Measurements from ENCODE around the gene TLX1.

Gene TLX1

GRCh38 chr10:101112799-101113594 lies 18.1 kb upstream of the TLX1 start:
- no peak for DNase-seq

- no peak for DNase-seq
Observed at GRCh38 chr10:101113890-101114403, 17.2 kb upstream of the TLX1 start.

- no peak for DNase-seq
Observed at GRCh38 chr10:101114646-101115045, 16.5 kb upstream of the TLX1 start.

GRCh38 chr10:101116754-101117153 lies 14.3 kb upstream of the TLX1 start:
- no peak for DNase-seq

GRCh38 chr10:101118031-101118430 lies 13.1 kb upstream of the TLX1 start:
- DNase-seq, result no peak

GRCh38 chr10:101120520-101120883 lies 10.6 kb upstream of the TLX1 start:
- DNase-seq, result no peak

GRCh38 chr10:101120884-101121653 lies 10.0 kb upstream of the TLX1 start:
- no peak for DNase-seq

GRCh38 chr10:101121654-101122031 lies 9.5 kb upstream of the TLX1 start:
- DNase-seq, result no peak

- no peak for DNase-seq
Observed at GRCh38 chr10:101122270-101123084, 8.6 kb upstream of the TLX1 start.

- no peak for DNase-seq
Observed at GRCh38 chr10:101123085-101123814, 7.8 kb upstream of the TLX1 start.

GRCh38 chr10:101123815-101124617 lies 7.1 kb upstream of the TLX1 start:
- DNase-seq, result no peak

GRCh38 chr10:101124933-101125332 lies 6.2 kb upstream of the TLX1 start:
- DNase-seq, result no peak

- DNase-seq, result no peak
Observed at GRCh38 chr10:101126684-101127628, 4.1 kb upstream of the TLX1 start.

GRCh38 chr10:101130141-101130540 lies 959 bp upstream of the TLX1 start:
- no peak for DNase-seq

GRCh38 chr10:101131962-101132635 lies 999 bp downstream of the TLX1 start:
- DNase-seq, result no peak

GRCh38 chr10:101132636-101133473 lies 1.8 kb downstream of the TLX1 start:
- no peak for DNase-seq

GRCh38 chr10:101133489-101134298 lies 2.6 kb downstream of the TLX1 start:
- DNase-seq, result no peak
